GM15510 (cell line): ENCODE results near the gene CHCHD3.
A peak's percentile ranks its signal among the peaks of the same experiment; 100 is the strongest.

Experiments used
- POLR2A ChIP-seq: IDR thresholded peaks from 3 replicates; pipeline ENCODE4 v1.6.1; 2011; ENCODE audit warnings: borderline replicate concordance; ENCODE audit not compliant: insufficient read length; ENCODE audit errors: extremely low read depth

Gene CHCHD3

DNA sequence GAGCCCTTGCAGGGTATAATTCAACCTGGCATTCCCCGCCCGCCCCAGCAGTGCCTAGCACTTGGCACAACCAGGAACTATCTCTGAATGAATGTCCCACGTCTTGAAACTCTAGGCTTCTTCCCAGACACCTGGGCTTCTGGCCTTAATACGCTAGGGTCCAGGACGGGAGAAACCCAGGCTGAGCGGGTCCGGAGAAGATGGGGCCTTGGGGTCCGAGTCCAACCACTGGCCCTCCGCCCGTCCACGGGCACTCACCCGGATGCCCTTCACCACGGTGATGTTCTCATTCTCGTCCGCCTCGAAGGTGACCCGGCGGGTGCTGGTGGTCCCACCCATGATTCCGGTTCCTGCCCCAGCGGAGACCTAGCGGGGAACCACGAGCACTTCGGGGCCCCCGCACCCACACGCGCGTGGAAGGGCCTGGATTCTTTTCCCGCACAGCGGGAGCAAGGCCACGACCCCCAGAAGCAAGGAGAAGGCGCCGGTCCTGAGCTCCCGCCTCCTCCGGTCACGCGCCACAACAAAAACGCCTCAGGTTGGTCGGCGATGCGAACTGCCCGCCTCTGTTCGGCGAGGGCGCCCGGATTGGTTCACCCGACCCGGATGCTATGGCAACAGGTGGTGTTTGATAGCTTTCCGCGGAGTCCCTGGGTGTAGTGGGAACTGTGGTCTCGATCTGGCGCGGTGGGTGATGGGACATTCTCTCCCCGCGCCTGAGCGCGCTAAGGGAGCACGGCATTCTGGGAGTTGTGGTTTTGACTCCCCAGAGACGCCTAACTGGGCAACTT lies at the start of gene CHCHD3:
Gene CHCHD3, minus strand, starts transcription at position 492 of the 791 bp plus-strand sequence. Its CDS starts 153 bp downstream, at position 339.
- TF ChIP-seq POLR2A = peak; percentile 73

- TF ChIP-seq POLR2A = no peak
Measured at GRCh38 chr7:133130166-133130565, 48.3 kb upstream of the CHCHD3 start.

GRCh38 chr7:133126422-133126821 lies 44.5 kb upstream of the CHCHD3 start:
- TF ChIP-seq POLR2A = no peak

GRCh38 chr7:133124974-133125373 lies 43.1 kb upstream of the CHCHD3 start:
- TF ChIP-seq POLR2A = no peak

DNA sequence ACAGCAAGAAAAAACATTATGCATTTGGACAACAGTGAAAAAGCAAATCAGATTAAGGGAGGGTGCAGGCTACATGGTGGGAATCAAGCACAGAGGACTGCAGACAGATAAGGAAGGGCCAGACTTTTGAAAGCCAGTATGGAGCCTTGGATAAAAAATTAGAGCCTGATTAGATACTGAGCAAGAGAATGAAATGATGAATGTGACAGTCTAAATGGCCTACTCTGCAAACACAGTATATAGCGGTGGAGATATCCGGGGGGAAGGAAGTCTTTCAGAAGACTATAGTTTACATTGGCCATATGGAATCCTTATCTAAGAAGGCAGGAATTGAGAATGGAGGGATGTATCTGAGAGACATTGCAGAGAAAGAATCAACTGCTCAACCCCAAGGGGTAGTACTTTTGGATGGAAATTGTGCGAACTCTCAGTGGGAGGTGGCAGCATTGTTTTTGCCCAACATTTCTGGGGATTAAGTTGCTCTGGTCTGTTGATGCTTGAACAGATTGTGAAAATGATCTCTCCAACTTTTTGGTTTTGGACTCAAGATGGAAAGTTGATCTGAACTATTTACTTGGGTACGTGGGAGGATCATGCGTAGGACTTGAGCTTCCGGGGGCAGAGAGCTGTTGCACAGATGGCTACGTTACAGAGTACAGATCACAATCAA lies 39.4 kb upstream of the CHCHD3 start:
- TF ChIP-seq POLR2A = no peak

GRCh38 chr7:133119067-133119466 lies 37.2 kb upstream of the CHCHD3 start:
- TF ChIP-seq POLR2A = no peak

DNA sequence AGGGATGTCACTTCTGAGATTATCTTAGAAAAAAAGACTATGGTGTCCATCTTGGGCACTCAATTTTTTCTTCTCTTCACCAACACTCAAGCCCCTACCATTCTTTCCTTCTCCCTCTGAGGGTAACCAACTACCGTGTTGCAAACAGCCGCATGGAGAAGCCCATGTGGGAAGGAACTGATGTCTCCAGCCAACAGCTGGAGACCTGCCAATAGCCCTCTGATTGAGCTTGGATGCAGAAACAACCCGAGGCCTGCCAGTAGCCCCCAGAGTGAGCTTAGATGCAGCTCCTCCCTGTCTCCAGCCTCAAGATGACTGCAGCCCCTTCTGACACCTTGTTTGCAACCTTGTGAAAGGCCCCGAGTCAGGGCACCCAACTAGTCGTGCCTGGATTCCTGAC lies 36.4 kb upstream of the CHCHD3 start:
- no peak for TF ChIP-seq POLR2A

DNA sequence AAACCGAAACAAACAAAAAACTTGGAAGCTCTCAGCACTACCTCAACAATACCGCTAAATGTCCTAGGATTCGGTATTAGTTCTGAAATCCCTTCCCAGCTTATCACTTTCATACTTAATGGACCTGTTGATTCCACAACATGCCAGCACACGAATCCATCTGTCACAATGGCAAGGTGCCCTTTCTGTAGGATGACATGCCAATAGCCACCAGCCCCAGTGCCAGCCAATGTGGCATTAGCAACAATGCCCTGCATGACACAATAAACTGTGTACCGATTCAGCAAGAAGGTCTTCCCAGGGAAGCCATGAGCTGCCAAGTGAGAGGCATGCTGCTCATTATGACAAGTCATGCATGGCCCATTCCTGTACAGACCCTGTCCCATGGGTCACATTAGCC lies 35.6 kb upstream of the CHCHD3 start:
- TF ChIP-seq POLR2A = no peak

DNA sequence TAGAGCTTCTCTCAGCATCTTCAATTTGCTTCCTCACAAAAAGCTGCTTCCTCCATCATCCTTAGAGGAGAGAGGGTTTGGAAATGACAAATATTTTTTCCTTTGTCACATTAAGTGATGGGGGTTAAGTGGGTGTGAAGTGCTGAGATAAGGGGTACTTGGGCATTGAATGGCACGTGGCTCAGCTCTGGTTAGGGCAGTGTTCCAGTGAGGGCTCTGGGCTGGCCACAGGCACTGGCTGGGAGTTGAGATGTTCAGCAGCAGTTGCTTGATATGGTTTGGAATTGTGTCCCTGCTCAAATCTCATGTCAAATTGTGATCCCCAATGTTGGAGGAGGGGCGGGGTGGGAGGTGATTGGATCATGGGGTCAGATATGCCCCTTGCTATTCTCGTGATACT lies 33.7 kb upstream of the CHCHD3 start:
- TF ChIP-seq POLR2A = no peak

GRCh38 chr7:133114519-133114918 lies 32.6 kb upstream of the CHCHD3 start:
- TF ChIP-seq POLR2A = no peak

DNA sequence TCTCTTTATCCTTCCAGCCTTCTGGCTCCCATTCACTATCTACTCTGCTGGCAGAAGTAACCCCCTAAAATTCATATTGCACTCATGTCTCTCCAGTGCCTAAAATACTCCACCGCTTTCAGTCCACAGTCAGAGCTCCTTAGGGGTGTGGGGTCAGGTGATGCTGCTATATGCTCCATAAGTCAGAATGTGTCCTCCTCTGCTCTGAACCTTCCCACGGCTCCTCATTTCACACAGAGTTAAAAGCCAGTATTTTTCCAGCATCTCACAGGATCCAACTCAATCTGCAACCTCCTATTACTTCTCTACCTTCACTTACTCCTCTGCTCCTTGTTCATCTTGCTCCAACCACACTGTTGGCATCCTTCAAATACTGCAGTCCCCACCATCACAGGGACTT lies 31.1 kb upstream of the CHCHD3 start:
- no peak for TF ChIP-seq POLR2A

DNA sequence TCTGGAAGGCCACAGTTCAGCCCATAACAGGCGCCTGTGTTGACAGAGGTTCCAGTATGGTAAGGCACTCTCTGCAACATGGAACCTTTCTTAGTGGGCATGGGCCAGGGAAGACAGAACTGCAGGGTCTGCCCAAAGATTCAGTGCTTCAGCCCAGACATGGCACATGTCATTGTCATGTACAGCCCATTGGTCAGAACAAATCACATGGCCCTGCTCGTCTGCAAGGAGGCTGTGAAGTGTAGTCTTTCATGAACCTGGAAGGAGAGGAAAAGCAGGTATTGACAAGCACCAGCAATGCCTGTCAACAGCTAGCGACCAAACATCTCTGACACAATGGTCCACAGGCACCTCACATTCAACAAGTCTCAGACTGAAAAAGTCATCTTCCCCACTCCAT lies 30.4 kb upstream of the CHCHD3 start:
- no peak for TF ChIP-seq POLR2A

DNA sequence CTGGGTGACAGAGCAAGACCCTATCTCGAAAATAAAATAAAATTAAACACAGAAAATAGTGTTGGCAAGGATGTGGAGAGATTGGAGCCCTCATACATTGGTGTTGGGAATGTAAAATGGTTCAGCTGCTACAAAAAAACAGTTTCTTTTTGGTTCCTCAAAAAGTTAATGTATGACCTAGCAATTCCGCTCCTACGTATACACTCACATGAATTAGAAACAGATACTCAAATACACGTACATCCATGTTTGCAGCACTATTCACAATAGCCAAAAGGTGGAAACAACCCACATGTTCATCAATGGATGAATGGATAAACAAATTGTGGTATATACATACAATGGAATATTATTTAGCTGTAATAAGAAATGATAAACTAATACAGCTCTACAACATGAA lies 28.4 kb upstream of the CHCHD3 start:
- no peak for TF ChIP-seq POLR2A

DNA sequence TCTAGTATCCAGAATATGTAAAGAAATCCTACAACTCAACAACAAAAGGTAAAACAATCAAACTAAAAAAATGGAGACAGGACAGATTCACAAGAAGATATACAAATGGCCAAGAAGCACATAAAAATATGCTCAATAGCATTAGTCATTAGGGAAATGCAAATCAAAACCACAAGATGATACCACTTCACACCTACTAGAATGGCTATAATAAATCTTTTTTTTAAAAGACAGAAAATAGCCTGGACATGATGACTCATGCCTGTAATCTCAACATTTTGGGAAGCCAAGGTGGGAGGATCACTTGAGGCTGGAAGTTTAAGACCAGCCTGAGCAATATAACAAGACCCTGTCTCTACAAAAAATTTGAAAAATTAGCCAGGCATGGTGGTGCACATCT lies 27.9 kb upstream of the CHCHD3 start:
- no peak for TF ChIP-seq POLR2A

GRCh38 chr7:133108023-133108422 lies 26.1 kb upstream of the CHCHD3 start:
- no peak for TF ChIP-seq POLR2A
